NCI-H510A treated with DMSO at 0.1 percent for 48 hours (cell line): ENCODE results near the gene IGLL5.

Source experiments
- DNase-seq: peaks from one replicate; lab custom pipeline; 2025; lab: John Stamatoyannopoulos, UW

Gene IGLL5

GRCh38 chr22:22938672-22939587 lies 51.3 kb downstream of the IGLL5 start:
- DNase-seq = no peak

- no peak for DNase-seq
Measured at GRCh38 chr22:22939588-22940368, 52.2 kb downstream of the IGLL5 start.

- DNase-seq = no peak
Measured at GRCh38 chr22:22940961-22941605, 53.5 kb downstream of the IGLL5 start.

GRCh38 chr22:22941831-22942510 lies 54.4 kb downstream of the IGLL5 start:
- DNase-seq = no peak

GRCh38 chr22:22942511-22943329 lies 55.1 kb downstream of the IGLL5 start:
- peak; percentile 8 for DNase-seq

GRCh38 chr22:22943521-22944267 lies 56.1 kb downstream of the IGLL5 start:
- no peak for DNase-seq

- no peak for DNase-seq
Measured at GRCh38 chr22:22944268-22944985, 56.8 kb downstream of the IGLL5 start.

- no peak for DNase-seq
Measured at GRCh38 chr22:22945195-22945594, 57.6 kb downstream of the IGLL5 start.
